GM21737 (cell line): ENCODE data around the gene SCGB1A1.
"Not testable (repeated sequence)": the region's sequence is repeated elsewhere in the genome, so short reads cannot be mapped to it uniquely, and the experiment has no call there.

Experiments
- ATAC-seq: cut with Tn5 transposase; IDR thresholded peaks from one replicate; pipeline ENCODE4 v1.9.1; 2021; ENCODE audit warnings: mild to moderate bottlenecking, moderate library complexity; ENCODE audit not compliant: unreplicated experiment

The SCGB1A1 gene

GRCh38 chr11:62446091-62446490, 27.3 kb downstream of the SCGB1A1 start:
- ATAC-seq: no peak

DNA sequence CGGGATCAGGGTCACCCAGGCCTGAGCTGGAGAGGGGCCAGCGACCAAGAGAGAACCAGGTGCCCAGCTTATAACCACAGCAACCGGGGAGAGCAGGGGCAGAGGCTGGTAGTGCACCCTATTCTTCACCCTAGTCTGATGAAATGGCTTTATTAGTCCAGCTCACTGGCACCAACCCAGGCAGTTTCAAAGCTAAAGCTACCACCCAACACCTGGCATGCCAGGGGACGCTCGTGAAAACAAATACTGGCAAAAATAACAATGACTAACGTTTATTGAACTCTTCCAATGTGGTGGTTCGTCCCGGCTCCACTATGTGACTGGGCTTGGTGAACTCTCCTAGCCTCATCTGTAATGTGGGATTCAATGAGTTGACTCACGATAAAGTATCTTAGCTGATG, 30.6 kb downstream of the SCGB1A1 start:
- ATAC-seq: no peak

DNA sequence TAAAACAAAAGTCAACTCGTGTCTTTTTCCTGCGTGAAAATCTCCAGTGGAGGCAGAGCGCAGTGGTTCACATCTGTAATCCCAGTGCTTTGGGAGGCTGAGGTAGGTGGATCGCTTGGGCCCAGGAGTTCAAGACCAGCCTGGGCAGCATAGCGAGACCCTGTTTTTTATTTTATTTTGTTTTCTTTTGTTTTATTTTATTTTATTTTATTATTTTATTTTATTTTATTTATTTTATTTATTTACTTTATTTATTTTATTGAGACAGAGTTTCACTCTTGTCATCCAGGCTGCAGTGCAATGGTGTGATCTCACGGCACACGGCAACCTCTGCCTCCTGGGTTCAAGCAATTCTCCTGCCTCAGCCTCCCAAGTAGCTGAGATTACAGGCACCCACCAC, 31.1 kb downstream of the SCGB1A1 start:
- ATAC-seq: not testable (repeated sequence)

DNA sequence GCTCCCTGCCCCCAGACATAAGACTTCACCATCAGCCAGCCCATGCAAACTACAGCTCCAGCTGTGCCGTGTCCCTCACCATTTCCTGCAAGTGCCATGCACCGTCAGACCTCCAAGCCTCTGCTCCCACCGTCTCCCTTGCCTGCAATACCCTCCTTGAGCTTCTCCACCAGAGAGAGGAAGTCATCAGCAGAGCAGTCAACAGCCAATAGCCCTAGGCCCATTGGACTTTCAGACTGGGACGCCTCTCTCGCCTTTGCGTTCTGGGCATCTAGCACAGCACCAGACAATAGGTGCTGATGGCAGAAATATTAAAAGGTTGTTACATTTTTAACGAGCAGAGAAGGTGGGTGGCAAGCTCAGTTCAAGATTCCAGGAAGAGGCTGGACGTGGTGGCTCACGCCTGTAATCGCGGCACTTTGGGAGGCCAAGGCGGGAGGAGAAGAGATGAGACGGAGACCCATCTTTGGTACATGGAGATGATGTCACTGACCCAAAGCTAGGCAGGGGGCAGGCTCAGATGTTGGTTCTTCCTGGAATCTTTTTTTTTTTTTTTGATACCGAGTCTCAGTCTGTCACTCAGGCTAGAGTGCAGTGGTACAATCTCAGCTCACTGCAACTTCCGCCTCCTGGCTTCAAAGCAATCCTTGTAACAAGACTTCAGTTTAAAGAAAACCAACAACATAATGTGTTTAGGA, 31.9 kb downstream of the SCGB1A1 start:
- ATAC-seq: no peak

GRCh38 chr11:62451241-62451621, 32.4 kb downstream of the SCGB1A1 start:
- ATAC-seq: no peak

DNA sequence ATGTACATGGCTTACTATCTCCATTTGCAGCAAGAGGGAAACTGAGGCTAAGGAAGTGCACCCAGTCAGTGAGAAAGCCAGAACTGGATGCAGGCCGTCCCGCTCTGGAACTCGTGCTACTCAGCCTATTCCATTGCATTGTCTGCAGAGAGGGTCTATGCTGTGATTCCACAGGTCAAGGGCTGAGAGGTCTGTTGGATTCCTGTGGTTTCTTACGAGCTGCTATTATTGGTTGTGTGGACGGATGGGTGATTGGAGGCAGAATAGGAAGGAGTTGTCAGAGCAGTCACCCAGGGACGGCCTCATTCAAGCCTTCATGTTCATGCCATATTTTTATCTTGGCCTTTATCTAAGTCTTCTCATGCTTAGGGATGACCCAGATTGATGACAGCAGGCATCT, 33.4 kb downstream of the SCGB1A1 start:
- ATAC-seq: no peak

DNA sequence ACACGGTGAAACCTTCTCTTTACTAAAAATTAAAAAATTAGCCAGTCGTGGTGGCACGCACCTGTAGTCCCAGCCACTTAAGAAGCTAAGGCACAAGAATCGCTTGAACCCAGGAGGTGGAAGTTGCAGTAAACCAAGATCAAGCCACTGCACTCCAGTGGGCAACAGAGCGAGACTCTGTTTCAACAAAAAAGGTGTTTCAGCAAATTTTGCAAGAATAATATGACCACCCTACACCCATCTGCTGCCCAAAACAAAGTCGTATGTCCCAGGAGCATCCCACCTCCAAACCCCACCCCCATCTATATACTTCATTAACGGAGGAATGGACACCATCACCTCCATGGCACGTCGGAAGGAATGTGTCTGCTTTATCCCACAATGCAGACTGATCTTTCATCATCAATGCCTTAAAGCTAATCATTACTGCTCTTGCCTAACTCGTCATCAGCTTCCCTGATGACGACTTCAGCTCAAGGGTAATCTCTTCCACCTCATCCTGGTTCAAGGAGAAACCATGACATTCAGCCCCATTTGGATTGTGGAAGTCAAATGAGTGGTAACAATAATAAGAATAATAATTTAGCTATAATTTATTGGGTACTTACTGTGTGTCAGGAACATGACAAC, 34.1 kb downstream of the SCGB1A1 start:
- ATAC-seq: no peak

- no peak for ATAC-seq
These were observed 37.8 kb downstream of the SCGB1A1 start for GRCh38 chr11:62456630-62457029.

DNA sequence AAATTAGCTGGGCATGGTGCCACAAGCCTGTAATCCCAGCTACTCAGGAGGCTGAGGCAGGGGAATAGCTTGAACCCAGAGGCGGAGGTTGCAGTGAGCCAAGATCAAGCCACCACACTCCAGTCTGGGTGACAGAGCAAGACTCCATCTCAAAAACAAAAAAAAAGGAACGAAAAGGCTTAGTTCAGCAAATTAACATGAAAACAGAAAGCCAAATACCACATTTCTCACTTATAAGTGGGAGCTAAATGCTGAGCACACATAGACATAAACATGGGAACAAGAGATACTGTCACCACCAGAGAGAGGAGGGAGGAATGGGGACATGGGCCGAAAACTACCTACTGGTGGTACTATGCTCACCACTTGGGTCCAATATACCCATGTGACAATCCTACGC, 38.6 kb downstream of the SCGB1A1 start:
- ATAC-seq: no peak

DNA sequence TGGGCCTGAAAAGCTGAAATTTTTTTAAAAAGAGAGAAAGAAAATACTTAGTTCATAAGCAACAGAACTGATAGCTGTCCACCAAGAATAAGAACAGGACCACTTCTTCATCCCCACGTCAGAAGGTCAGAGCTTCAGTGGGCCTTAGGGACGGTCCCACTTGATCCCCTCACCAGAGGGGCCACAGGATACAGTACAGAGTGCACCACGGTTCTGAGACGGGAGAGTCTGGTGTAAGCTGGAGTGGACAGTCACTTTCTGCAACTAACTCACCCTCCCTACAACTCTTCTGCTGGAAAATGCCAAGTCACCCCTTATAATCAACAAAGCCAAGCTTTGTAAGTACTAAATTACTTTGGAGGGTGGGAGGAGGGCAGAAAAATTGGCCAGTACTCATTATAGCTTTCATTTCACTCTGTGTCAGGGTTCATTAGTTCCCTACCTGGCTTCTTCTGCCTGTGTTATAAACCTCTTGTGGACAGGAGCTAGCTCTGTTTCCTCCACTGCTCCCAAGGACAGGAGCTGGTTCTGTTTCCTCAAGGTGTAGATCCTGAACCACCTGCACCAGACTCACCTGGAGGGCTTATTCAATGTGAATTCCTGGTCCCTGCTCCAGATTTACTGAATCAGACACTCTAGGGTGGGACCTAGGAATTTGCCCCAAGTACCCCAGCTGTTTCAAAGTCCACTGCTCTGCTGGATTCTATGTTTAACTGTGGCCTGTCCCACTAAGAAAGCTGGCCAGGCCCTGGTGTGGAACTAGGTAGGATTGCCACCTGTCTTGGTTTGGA, 39.6 kb downstream of the SCGB1A1 start:
- ATAC-seq: no peak

DNA sequence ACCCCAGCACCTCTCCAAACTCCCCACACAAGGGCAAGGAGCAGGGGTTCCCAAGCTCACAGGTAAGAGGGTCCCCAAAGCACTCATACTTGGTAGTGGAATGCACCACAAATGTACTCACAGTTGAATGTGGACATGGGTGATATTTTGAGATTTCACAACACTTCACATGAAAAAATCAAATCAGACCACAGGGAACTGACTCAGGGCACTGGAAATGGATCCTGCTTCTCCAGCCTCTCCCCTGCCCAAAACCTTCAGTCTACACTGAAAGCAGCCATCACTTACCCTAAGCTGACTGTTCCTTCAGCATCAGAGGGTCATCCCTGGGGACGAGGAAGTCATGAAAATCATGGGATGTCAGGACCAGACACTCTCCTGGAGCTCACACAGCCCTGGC, 40.2 kb downstream of the SCGB1A1 start:
- ATAC-seq: no peak

DNA sequence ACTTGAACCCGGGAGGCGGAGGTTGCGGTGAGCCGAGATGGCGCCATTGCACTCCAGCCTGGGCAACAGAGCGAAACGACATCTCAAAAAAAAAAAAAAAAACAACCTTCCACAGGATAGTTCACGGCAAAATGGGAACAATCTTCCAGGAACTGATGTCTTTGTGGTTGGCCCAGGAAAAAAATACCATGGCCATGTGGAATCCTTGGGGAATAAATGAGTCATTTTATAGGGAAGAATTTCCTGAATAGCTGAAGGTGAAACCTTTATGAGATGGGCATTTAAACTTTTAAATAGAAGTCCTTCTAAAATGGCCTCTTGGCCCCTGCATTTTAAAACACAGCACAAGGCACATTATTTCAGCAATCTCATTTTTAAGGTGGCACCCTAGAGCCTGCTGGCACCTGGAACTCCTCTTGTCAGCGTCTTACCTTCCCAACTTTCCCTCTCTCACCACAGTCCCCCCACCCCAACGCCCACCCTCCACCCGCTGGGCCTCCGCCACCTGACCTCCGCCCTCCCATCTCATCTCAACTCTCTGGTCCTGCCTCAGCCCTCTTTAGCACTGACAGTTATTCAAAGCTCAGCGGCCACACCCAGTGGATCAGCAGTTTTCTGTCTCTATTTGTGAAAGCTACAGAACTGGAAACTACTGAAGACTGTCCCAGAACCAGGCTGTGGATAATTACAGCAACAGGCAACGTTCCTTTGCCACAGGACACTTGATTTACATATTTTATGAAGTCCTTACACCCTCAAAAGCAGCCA, 43.1 kb downstream of the SCGB1A1 start:
- no peak for ATAC-seq

DNA sequence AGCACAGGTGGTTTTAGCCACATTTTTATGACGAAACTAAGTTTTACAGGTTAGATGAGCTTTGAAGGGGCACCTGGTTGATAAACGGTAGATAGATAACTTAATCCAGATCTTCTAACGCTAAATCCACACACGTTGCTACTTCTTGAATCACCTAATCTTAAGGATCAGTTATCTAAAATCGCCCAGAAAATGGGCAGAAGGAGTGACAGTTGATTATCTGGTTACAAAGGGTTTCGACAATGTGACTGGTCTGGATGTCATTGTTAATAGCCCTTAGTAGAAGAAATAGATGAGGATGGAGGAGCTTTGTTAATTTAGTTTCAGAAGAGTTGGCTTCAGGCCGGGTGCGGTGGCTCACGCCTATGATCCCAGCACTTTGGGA, 43.7 kb downstream of the SCGB1A1 start:
- no peak for ATAC-seq

DNA sequence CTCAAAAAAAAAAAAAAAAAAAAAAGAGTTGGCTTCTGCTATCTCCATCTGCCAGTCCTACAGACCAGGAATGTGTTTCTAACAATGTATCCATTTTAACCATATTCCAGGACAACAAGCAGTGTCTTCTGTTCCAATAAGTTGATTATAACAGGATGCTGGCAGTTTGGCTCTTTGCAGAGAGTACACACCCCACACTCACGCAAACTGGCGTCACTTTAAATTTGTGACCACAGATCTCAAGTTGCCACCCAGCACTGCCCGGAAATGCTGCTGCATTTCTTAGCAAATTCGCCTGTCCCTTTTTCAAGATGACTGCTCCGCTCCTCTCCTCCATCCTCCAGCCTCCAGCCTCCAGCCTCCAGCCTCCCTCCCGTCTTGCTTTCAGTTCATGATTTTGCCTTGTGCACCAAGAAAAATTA, 44.3 kb downstream of the SCGB1A1 start:
- ATAC-seq: no peak

GRCh38 chr11:62464655-62465054, 45.8 kb downstream of the SCGB1A1 start:
- ATAC-seq: no peak

GRCh38 chr11:62466444-62466843, 47.6 kb downstream of the SCGB1A1 start:
- ATAC-seq: no peak

GRCh38 chr11:62468577-62468976, 49.7 kb downstream of the SCGB1A1 start:
- ATAC-seq: no peak

DNA sequence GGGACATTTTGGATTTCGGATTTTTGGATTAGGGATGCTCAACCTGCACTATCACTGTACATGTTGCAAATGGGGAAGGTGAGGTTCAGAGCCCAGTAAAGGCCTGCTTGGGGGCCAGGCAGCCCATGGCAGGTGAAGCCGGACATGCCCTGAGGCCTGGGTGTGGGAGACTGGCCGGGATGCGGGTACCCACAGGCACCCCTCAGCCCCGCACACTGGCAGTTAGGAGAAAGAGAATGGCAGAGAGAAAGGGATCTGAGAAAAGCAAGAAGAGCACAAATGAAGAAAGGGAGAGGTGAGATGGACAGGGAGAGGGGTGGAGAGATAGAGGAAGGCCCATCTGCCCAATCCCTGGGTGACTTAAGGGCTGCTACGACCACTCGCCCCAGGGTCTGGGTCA, 52.8 kb downstream of the SCGB1A1 start:
- ATAC-seq: no peak

DNA sequence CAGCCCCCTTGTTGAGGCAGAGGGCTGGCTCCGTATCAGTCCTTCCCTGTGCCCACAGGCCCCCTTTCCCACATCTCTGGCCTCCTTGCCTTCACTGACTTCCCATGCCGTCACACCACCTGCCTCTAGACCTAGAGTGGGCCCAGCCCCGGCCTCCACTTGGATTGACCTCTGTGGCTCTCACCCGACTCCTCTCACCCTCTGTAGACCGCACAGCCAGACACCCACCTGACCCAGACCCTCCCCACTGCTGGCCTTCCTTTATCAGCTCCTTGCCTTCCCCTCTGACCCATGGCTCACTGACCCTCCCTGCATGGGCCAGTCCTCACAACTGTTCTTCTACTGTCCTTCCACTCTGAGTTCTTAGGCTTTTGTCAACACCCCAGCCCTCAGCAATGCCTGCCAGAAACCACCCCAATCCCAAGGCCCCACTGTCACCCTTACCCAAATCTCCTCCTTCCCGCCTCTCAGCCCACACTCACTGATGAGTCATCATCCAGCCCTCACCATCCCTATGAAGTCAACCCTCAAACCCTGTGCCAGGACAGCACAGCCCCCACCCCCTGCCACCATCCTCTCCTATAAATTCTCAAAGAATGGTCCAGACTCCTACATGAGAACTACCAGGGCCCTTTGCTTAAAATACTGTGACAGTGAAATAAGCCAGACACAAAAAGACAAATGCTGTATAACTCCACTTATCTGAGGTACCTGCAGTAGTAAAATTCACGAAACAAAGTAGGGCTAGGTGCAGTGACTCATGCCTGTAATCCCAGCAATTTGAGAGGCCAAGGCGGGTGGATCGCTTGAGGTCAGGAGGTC, 53.4 kb downstream of the SCGB1A1 start:
- ATAC-seq: no peak
